SH-SY5Y (cell line): ENCODE measurements around the gene OSGEPL1.

Experiments
- GATA2 ChIP-seq: IDR thresholded peaks from 2 replicates; pipeline ENCODE4 v1.6.1; 2011; ENCODE audit warnings: mild to moderate bottlenecking, low read depth, low read length
- GATA3 ChIP-seq: IDR thresholded peaks from 2 replicates; pipeline ENCODE4 v1.6.1; 2011; ENCODE audit warnings: low read depth, mild to moderate bottlenecking, low read length, moderate library complexity

GRCh38 chr2:189729430-189729829 is 33.2 kb downstream of the OSGEPL1 start:
- TF ChIP-seq GATA3, result no peak
- no peak for TF ChIP-seq GATA2
